ENCODE measurements around the gene CSNK2A3.

Gene CSNK2A3

GRCh38 chr11:11345099-11345498 lies 8.0 kb downstream of the CSNK2A3 start:
- H3K27ac ChIP-seq: no peak overlapping the region
- no peak for DNase-seq (ENCODE audit: low read depth, low spot score)

GRCh38 chr11:11344045-11344444 lies 9.0 kb downstream of the CSNK2A3 start:
- DNase-seq (ENCODE audit: low read depth, low spot score): no peak
- no peak overlapping the region for H3K27ac ChIP-seq

- DNase-seq (ENCODE audit: low read depth, low spot score): no peak
- H3K27ac ChIP-seq: no peak overlapping the region
Measured at GRCh38 chr11:11338304-11338703, 14.7 kb downstream of the CSNK2A3 start.

GRCh38 chr11:11336664-11337063 lies 16.4 kb downstream of the CSNK2A3 start:
- DNase-seq (ENCODE audit: low read depth, low spot score): no peak
- no peak overlapping the region for H3K27ac ChIP-seq

- DNase-seq (ENCODE audit: low read depth, low spot score): no peak
Measured at GRCh38 chr11:11335043-11335442, 18.0 kb downstream of the CSNK2A3 start.

GRCh38 chr11:11334607-11335006 lies 18.4 kb downstream of the CSNK2A3 start:
- DNase-seq (ENCODE audit: low read depth, low spot score): no peak
- H3K27ac ChIP-seq: no peak overlapping the region

More at GRCh38 chr11:11335043-11335442, 18.0 kb downstream of the CSNK2A3 start:
- no peak overlapping the region for H3K27ac ChIP-seq

- H3K27ac ChIP-seq: no peak overlapping the region
- no peak for DNase-seq (ENCODE audit: low read depth, low spot score)
Measured at GRCh38 chr11:11332141-11332710, 20.8 kb downstream of the CSNK2A3 start.

GRCh38 chr11:11329062-11329806 lies 23.8 kb downstream of the CSNK2A3 start:
- H3K27ac ChIP-seq: no peak overlapping the region

GRCh38 chr11:11324090-11324489 lies 29.0 kb downstream of the CSNK2A3 start:
- H3K27ac ChIP-seq: peak overlapping the region; percentile 44
- peak; percentile 76 for DNase-seq (ENCODE audit: low read depth, low spot score)

More at GRCh38 chr11:11329062-11329806, 23.8 kb downstream of the CSNK2A3 start:
- peak; percentile 83 for DNase-seq (ENCODE audit: low read depth, low spot score)

- H3K27ac ChIP-seq: no peak overlapping the region
- no peak for DNase-seq (ENCODE audit: low read depth, low spot score)
Measured at GRCh38 chr11:11322101-11322500, 30.9 kb downstream of the CSNK2A3 start.

- no peak overlapping the region for H3K27ac ChIP-seq
- no peak for DNase-seq (ENCODE audit: low read depth, low spot score)
Measured at GRCh38 chr11:11320825-11321224, 32.2 kb downstream of the CSNK2A3 start.

GRCh38 chr11:11318961-11319360 lies 34.1 kb downstream of the CSNK2A3 start:
- DNase-seq (ENCODE audit: low read depth, low spot score): no peak
- no peak overlapping the region for H3K27ac ChIP-seq

GRCh38 chr11:11318461-11318860 lies 34.6 kb downstream of the CSNK2A3 start:
- H3K27ac ChIP-seq: peak overlapping the region; percentile 61
- DNase-seq (ENCODE audit: low read depth, low spot score): no peak

GRCh38 chr11:11316651-11317230 lies 36.3 kb downstream of the CSNK2A3 start:
- H3K27ac ChIP-seq: peak overlapping the region; percentile 61
- no peak for DNase-seq (ENCODE audit: low read depth, low spot score)

- H3K27ac ChIP-seq: peak overlapping the region; percentile 80
- DNase-seq (ENCODE audit: low read depth, low spot score): no peak
Measured at GRCh38 chr11:11313902-11314692, 39.0 kb downstream of the CSNK2A3 start.

- DNase-seq (ENCODE audit: low read depth, low spot score): peak; percentile 99
- peak overlapping the region; percentile 80 for H3K27ac ChIP-seq
Measured at GRCh38 chr11:11313426-11313825, 39.6 kb downstream of the CSNK2A3 start.

GRCh38 chr11:11312738-11313137 lies 40.3 kb downstream of the CSNK2A3 start:
- no peak for DNase-seq (ENCODE audit: low read depth, low spot score)
- peak overlapping the region; percentile 80 for H3K27ac ChIP-seq

GRCh38 chr11:11311169-11311568 lies 41.9 kb downstream of the CSNK2A3 start:
- DNase-seq (ENCODE audit: low read depth, low spot score): no peak
- H3K27ac ChIP-seq: no peak overlapping the region

- no peak for DNase-seq (ENCODE audit: low read depth, low spot score)
- H3K27ac ChIP-seq: no peak overlapping the region
Measured at GRCh38 chr11:11309906-11310305, 43.1 kb downstream of the CSNK2A3 start.

- DNase-seq (ENCODE audit: low read depth, low spot score): no peak
- no peak overlapping the region for H3K27ac ChIP-seq
Measured at GRCh38 chr11:11308249-11308648, 44.8 kb downstream of the CSNK2A3 start.

GRCh38 chr11:11306855-11307254 lies 46.2 kb downstream of the CSNK2A3 start:
- no peak for DNase-seq (ENCODE audit: low read depth, low spot score)

More at GRCh38 chr11:11306855-11307254, 46.2 kb downstream of the CSNK2A3 start:
- no peak overlapping the region for H3K27ac ChIP-seq

Measured in epithelial cell of prostate (primary cell).